SW480 (cell line): ENCODE measurements around the gene RRM1.
"Not testable (repeated sequence)": the region's sequence is repeated elsewhere in the genome, so short reads cannot be mapped to it uniquely, and the experiment has no call there.

ENCODE experiments used
- DNase-seq: peaks from one replicate; pipeline ENCODE4 v3.0.0-alpha.2; 2016; ENCODE audit warnings: low spot score

Gene RRM1

GRCh38 chr11:4140067-4140636 lies 45.6 kb downstream of the RRM1 start:
- DNase-seq = no peak

- DNase-seq = no peak
Measured at GRCh38 chr11:4146070-4146771, 51.6 kb downstream of the RRM1 start.

- no peak for DNase-seq
Measured at GRCh38 chr11:4146772-4147098, 52.1 kb downstream of the RRM1 start.

- no peak for DNase-seq
Measured at GRCh38 chr11:4154503-4154902, 59.9 kb downstream of the RRM1 start.

- no peak for DNase-seq
Measured at GRCh38 chr11:4156571-4156970, 62.0 kb downstream of the RRM1 start.

GRCh38 chr11:4158818-4159217 lies 64.2 kb downstream of the RRM1 start:
- DNase-seq = not testable (repeated sequence)

- no peak for DNase-seq
Measured at GRCh38 chr11:4161305-4161704, 66.7 kb downstream of the RRM1 start.

- no peak for DNase-seq
Measured at GRCh38 chr11:4164884-4165590, 70.4 kb downstream of the RRM1 start.

GRCh38 chr11:4167292-4167691 lies 72.7 kb downstream of the RRM1 start:
- no peak for DNase-seq

- no peak for DNase-seq
Measured at GRCh38 chr11:4167758-4168157, 73.2 kb downstream of the RRM1 start.

- DNase-seq = not testable (repeated sequence)
Measured at GRCh38 chr11:4175620-4176350, 81.2 kb downstream of the RRM1 start.

GRCh38 chr11:4178813-4179662 lies 84.4 kb downstream of the RRM1 start:
- DNase-seq = no peak

GRCh38 chr11:4180441-4181183 lies 86.0 kb downstream of the RRM1 start:
- DNase-seq = no peak

- peak; percentile 59 for DNase-seq
Measured at GRCh38 chr11:4181782-4182721, 87.5 kb downstream of the RRM1 start.

- DNase-seq = no peak
Measured at GRCh38 chr11:4183410-4184057, 88.9 kb downstream of the RRM1 start.

GRCh38 chr11:4184163-4184916 lies 89.7 kb downstream of the RRM1 start:
- DNase-seq = no peak

GRCh38 chr11:4185561-4185960 lies 91.0 kb downstream of the RRM1 start:
- no peak for DNase-seq

GRCh38 chr11:4186464-4187054 lies 92.0 kb downstream of the RRM1 start:
- DNase-seq = no peak
